Stimulated activated naive CD8-positive, alpha-beta T cell treated with anti-CD3 and anti-CD28 coated beads, Interleukin-15, Interleukin-2, amounts not matched to agents 100 ng/mL and 50 ng/mL, for 24 hours (primary cell): ENCODE data around the gene HOXC13.

Source experiments
- H3K27ac Mint-ChIP-seq: one replicate; pipeline ENCODE4 v1.8.0; 2021; ENCODE audit warnings: mild to moderate bottlenecking, mixed read lengths
- H3K27me3 Mint-ChIP-seq: one replicate; pipeline ENCODE4 v1.8.0; 2021; ENCODE audit warnings: mixed read lengths
- H3K36me3 Mint-ChIP-seq: one replicate; pipeline ENCODE4 v1.8.0; 2021; ENCODE audit warnings: low read depth, mixed read lengths
- H3K4me1 Mint-ChIP-seq: one replicate; pipeline ENCODE4 v1.8.0; 2021; ENCODE audit warnings: low read depth, mixed read lengths
- H3K4me3 Mint-ChIP-seq: one replicate; pipeline ENCODE4 v1.8.0; 2021; ENCODE audit warnings: mild to moderate bottlenecking, mixed read lengths
- H3K9me3 Mint-ChIP-seq: one replicate; pipeline ENCODE4 v1.8.0; 2021; ENCODE audit warnings: mixed read lengths

Gene HOXC13

GRCh38 chr12:53948650-53949593, 10.3 kb downstream of the HOXC13 start:
- H3K9me3 Mint-ChIP-seq = no peaks in the 10 kb centered on the region
- H3K36me3 Mint-ChIP-seq = no peaks in the 10 kb centered on the region
- no peak overlapping the region for H3K4me3 Mint-ChIP-seq
- H3K27me3 Mint-ChIP-seq = peaks cover 94% of the 10 kb centered on the region
- H3K27ac Mint-ChIP-seq = no peak overlapping the region
- peaks cover 5% of the 10 kb centered on the region for H3K4me1 Mint-ChIP-seq

DNA sequence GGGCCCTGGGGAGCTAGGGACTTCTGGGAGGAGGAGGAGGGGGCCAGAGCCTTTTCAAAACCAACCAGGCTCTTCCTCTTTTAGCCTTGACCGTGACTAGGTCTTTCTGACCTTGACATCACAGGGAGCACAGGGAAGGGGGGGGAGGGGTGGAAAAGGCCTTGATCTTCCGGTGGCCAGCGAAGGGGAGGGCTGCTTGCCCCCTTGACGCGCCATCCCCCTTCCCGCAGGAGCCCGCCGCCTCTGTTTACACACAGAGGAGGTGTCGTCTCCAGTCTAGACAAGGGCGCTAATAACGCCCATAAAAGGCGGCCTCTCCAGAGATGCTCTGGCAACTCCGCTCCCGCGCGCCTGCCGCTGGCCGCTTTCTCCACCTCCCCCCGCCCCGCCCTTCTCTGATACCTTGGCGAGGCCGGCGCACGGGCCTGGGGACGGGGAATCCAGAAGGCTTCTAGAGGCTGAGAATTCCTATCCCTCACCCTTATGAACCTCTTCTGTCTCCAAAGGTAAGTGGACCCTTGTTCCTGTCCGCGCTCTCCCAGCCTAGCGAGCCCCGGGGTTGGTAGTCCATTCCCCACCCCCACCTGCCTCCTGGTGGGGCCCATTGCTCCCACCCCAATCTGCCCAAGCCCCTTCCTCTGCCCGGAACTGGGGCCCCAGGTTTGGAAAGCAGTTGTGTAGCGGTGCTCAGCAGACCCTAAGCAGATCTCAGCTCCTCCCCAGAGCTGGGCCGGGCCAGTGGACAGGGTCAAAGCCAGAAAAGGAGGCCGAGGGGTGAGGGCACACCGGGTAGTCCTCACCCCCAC, 11.2 kb downstream of the HOXC13 start:
- peaks cover 5% of the 10 kb centered on the region for H3K4me1 Mint-ChIP-seq
- peaks cover 94% of the 10 kb centered on the region for H3K27me3 Mint-ChIP-seq
- H3K36me3 Mint-ChIP-seq = no peaks in the 10 kb centered on the region
- H3K9me3 Mint-ChIP-seq = no peaks in the 10 kb centered on the region
- no peak overlapping the region for H3K4me3 Mint-ChIP-seq
- no peak overlapping the region for H3K27ac Mint-ChIP-seq

DNA sequence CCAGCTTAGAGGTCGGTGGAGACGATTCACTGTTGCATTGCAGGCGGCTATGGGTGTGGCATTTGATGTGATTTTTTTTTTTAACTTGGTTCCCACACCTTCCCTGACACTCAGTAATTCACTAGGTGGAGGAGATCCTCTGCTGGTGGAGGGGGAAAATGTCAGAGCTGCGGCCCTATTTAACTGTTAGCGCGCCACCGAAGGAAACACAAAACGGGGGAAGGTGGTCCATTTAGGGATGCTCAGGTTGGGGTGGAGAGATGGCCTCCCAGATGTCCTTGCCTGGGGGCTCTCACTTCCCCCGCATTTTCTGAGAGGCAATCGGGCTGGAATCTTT, 11.8 kb downstream of the HOXC13 start:
- Mint-ChIP-seq H3K4me1 (peaks cover 5% of the 10 kb centered on the region), H3K27me3 (peaks cover 91% of the 10 kb centered on the region), H3K4me3 (no peak overlapping the region), H3K27ac (no peak overlapping the region), H3K36me3 (no peaks in the 10 kb centered on the region), H3K9me3 (no peaks in the 10 kb centered on the region)

- Mint-ChIP-seq H3K36me3 (no peaks in the 10 kb centered on the region), H3K4me3 (peak overlapping the region; percentile 35), H3K4me1 (peaks cover 9% of the 10 kb centered on the region), H3K27me3 (peaks cover 91% of the 10 kb centered on the region), H3K27ac (no peak overlapping the region), H3K9me3 (no peaks in the 10 kb centered on the region)
Measured at GRCh38 chr12:53950789-53951576, 12.4 kb downstream of the HOXC13 start.

DNA sequence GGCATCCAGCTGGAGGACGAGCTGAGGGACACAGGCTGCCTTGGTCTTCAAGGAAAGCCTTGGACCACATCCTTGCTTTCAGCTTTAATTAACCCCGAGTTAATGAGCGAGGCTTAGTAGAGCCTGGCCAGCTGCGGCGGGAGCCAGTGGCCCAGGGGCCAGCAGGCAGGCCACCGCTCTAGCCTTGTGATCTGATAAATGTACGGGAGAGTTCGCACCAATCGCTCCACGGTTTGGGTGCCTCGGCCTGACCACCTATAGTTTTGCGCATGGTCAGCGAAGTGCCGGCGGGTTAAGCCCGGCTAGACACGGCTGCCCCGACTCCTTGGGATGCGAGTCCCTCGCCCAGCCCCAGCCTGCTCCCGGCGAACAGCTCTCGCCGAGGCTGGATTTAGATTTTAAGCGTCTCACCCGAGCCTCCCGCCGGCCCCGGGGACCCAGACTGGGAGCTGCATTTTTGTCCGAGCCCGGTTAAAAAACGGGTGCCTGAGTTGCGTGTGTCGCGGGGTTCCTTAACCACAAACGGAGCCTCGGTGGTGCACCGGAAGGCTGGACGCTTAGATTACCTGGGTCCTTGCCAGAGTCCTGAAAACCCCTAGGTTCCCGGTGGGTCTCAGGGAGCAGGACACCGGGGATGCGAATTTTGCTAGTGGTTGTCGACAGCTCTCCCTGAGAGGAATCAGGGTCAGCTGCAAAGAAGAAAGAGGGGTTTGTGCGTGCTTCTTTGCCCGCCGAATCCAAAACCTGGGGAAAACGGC, 13.1 kb downstream of the HOXC13 start:
- no peak overlapping the region for H3K27ac Mint-ChIP-seq
- H3K4me1 Mint-ChIP-seq = peaks cover 12% of the 10 kb centered on the region
- H3K27me3 Mint-ChIP-seq = peaks cover 91% of the 10 kb centered on the region
- no peak overlapping the region for H3K4me3 Mint-ChIP-seq
- H3K9me3 Mint-ChIP-seq = no peaks in the 10 kb centered on the region
- no peaks in the 10 kb centered on the region for H3K36me3 Mint-ChIP-seq

- H3K9me3 Mint-ChIP-seq = no peaks in the 10 kb centered on the region
- no peak overlapping the region for H3K4me3 Mint-ChIP-seq
- no peak overlapping the region for H3K27ac Mint-ChIP-seq
- H3K4me1 Mint-ChIP-seq = peaks cover 13% of the 10 kb centered on the region
- peaks cover 92% of the 10 kb centered on the region for H3K27me3 Mint-ChIP-seq
- H3K36me3 Mint-ChIP-seq = no peaks in the 10 kb centered on the region
Measured at GRCh38 chr12:53952335-53952694, 13.7 kb downstream of the HOXC13 start.

DNA sequence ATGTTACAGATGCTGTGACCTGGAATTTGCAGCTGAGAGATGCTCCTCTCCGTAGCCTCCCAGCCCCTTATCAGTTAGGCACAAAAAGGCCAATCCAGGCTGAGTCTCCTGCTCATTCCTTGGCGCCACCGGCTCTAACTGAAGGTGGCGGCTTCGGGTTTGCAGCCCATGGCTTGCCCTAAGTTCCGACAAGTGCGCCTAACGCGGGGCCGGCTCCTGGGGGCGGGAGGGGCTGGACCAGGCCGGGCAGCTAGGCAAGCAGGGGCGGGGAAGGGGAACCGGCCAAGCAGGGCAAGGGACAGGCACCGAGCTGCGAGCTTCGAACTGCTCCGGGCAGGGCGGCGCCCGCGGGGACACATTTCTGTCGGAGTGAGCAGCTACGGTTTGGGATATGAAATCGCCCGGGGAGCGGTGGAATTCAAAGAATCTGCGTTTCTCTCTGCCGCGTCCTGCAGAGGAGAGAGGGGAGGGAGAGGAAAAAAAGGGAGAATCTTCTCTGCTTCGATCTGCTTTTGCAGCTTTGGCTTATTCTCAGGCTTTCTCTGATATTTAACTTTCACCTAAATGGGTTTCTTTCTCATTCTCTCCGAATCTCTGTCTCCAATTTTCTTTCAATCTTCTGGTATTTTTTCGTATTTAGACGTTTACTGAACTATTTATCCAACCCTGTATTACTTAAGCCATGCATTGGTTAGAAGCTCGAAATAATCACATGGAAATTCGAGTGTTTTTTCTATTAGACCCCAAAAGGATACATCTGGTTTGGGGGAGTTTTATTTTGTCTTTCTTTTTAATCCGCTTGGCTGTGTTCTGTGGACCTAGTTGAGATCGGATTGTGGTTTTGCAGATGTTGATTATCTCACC, 14.5 kb downstream of the HOXC13 start:
- peaks cover 93% of the 10 kb centered on the region for H3K27me3 Mint-ChIP-seq

GRCh38 chr12:53953831-53954693, 15.4 kb downstream of the HOXC13 start:
- Mint-ChIP-seq H3K27ac (no peak overlapping the region), H3K4me1 (peaks cover 13% of the 10 kb centered on the region), H3K27me3 (peaks cover 93% of the 10 kb centered on the region)

More for the DNA sequence above, 14.5 kb downstream of the HOXC13 start:
- H3K36me3 Mint-ChIP-seq = no peaks in the 10 kb centered on the region
- peaks cover 13% of the 10 kb centered on the region for H3K4me1 Mint-ChIP-seq
- peak overlapping the region; percentile 32 for H3K27ac Mint-ChIP-seq
- H3K9me3 Mint-ChIP-seq = no peaks in the 10 kb centered on the region
- peak overlapping the region; percentile 7 for H3K4me3 Mint-ChIP-seq

DNA sequence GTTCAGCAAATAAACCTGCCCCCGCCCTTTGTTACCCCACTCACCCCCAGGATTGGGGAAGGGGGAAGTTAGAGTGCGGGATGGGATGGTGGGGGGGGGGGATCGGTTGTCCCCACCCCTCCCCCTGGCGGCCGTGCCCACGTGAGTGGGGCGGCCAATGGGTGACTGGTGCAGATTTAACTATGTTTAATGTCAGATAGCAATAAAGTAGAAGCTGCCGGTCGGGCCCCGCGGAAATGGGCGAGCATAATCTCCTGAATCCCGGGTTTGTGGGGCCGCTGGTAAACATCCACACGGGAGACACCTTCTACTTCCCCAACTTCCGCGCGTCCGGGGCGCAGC, 16.0 kb downstream of the HOXC13 start, which contains the start of gene HOXC12:
Gene HOXC12 (plus strand): TSS at position 210 of the 342 bp plus-strand sequence. CDS start 27 bp downstream, at position 237.
- Mint-ChIP-seq H3K4me3 (no peak within 1 kb of the TSS), H3K27me3 (peaks cover 94% of the 10 kb centered on the region), H3K36me3 (no peaks in the 10 kb centered on the region), H3K9me3 (no peaks in the 10 kb centered on the region), H3K4me1 (peaks cover 13% of the 10 kb centered on the region), H3K27ac (peak within 1 kb of the TSS; percentile 65)

More at GRCh38 chr12:53953831-53954693, 15.4 kb downstream of the HOXC13 start:
- Mint-ChIP-seq H3K9me3 (no peaks in the 10 kb centered on the region), H3K4me3 (no peak overlapping the region), H3K36me3 (no peaks in the 10 kb centered on the region)

DNA sequence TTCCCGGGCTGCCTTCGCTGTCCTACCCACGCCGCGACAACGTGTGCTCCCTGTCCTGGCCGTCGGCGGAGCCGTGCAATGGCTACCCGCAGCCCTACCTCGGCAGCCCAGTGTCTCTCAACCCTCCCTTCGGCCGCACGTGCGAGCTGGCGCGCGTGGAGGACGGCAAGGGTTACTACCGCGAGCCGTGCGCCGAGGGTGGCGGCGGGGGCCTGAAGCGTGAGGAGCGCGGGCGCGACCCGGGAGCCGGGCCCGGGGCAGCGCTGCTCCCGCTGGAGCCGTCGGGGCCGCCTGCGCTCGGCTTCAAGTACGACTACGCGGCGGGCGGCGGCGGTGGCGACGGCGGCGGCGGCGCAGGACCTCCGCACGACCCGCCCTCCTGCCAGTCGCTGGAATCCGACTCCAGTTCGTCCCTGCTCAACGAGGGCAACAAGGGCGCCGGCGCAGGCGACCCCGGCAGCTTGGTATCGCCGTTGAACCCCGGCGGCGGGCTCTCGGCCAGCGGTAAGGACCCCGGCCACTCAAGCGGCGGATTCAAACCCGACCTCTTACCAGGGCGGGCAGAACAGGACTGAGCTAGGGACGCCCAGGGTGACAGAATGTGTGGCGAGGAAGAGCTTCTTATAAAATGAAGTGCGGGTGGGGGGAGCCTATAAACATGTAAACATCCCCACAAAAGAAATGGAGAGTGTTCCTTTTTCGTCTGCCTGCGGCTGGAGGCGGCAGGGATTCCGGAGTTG, 16.6 kb downstream of the HOXC13 start:
- no peaks in the 10 kb centered on the region for H3K9me3 Mint-ChIP-seq
- H3K27me3 Mint-ChIP-seq = peaks cover 96% of the 10 kb centered on the region
- no peak overlapping the region for H3K4me3 Mint-ChIP-seq
- H3K36me3 Mint-ChIP-seq = no peaks in the 10 kb centered on the region
- no peak overlapping the region for H3K27ac Mint-ChIP-seq
- H3K4me1 Mint-ChIP-seq = peaks cover 14% of the 10 kb centered on the region

DNA sequence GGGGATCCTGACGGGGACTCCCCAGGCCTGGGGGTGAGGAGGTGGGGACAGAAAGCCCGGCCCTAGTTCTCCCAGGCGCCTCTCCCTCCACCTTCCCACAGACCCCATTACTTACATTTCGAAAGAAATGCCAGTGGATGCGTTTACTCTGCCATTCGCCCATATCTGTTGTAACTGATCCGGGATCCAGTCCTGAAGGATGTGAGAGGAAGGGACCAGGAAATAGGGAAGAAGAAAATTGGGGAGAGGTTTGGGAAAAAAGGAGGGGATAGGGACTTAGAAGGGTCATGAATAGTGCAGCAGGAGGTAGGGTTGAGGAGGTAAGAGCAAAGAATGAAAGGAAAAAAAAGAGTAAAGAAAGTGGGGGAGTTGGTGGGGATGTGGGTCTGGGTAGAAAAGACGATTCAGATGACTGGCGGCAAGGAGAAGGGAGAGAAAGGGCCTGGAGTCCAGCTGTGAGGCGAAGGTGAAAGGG, 17.2 kb downstream of the HOXC13 start:
- Mint-ChIP-seq H3K27me3 (peaks cover 95% of the 10 kb centered on the region), H3K4me3 (peak overlapping the region; percentile 4), H3K9me3 (no peaks in the 10 kb centered on the region), H3K4me1 (peaks cover 18% of the 10 kb centered on the region), H3K36me3 (no peaks in the 10 kb centered on the region), H3K27ac (peak overlapping the region; percentile 65)

DNA sequence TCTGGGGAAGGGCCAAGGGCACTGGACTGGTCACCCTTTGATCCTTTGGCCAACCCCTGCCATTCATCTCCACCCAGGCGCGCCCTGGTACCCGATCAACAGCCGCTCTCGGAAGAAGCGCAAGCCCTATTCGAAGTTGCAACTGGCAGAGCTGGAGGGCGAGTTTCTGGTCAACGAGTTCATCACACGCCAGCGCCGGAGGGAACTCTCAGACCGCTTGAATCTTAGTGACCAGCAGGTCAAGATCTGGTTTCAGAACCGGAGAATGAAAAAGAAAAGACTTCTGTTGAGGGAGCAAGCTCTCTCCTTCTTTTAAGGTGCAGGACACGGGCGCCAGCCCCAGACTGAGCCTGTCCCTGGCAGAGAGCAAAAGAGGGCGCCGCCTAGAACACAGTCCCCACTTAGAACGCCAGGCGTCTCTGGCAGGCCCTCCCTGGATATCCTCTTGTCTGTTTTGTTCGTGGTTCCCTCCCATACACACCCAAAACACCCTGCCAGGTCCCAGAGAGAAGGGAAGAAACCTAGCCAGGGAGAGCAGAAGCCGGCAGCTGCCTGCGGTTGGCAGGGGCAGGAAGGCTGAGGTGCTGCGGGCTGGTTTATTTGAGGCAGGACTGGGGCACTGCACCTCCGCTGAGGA, 17.7 kb downstream of the HOXC13 start:
- no peaks in the 10 kb centered on the region for H3K9me3 Mint-ChIP-seq
- H3K4me3 Mint-ChIP-seq = peak overlapping the region; percentile 4
- no peaks in the 10 kb centered on the region for H3K36me3 Mint-ChIP-seq
- peaks cover 90% of the 10 kb centered on the region for H3K27me3 Mint-ChIP-seq
- H3K27ac Mint-ChIP-seq = peak overlapping the region; percentile 65
- H3K4me1 Mint-ChIP-seq = peaks cover 18% of the 10 kb centered on the region
